HCT116 (cell line): ENCODE results near the gene PLA2G2D. TPM values are rescaled to one million over a fixed set of nuclear protein-coding genes. Genes with fewer than 3 reads are reported as not detected.

Experiments
- ATAC-seq: fragments of 200-7000 bp; cut with Tn5 transposase; 2 replicates; pipeline ENCODE4 v1.9.1; 2020; ENCODE audit warnings: mild to moderate bottlenecking, moderate library complexity
- BruUV-seq: library from RNA; stranded (reverse); fragments of 400-500 nt; replicated peaks from 2 replicates; lab custom pipeline; 2021; lab: Mats Ljungman, UMichigan
- CTCF ChIA-PET: fragments of 300-600 bp; sonication (Branson Sonifier 250); formaldehyde crosslinking; loops from one replicate; lab custom pipeline; 2021; ENCODE audit warnings: antibody characterized with exemption; lab: Charles Lee
- POLR2A ChIA-PET: fragments of 300-600, 350-600 bp; sonication (Branson Sonifier 250); formaldehyde crosslinking; loops from one replicate; lab custom pipeline; 2021; ENCODE audit warnings: antibody characterized with exemption; lab: Charles Lee
- RAD21 ChIA-PET, 2 experiments: fragments of 300-600 bp; sonication (Branson Sonifier 250); formaldehyde crosslinking; loops; one replicate each; lab custom pipeline; 2023; ENCODE audit warnings: low total read pairs in 2 of 2; ENCODE audit not compliant: uncharacterized antibody in 2 of 2, unreplicated experiment in 2 of 2, low non-redundant PET in 1 of 2; lab: Charles Lee
- DNase-seq: peaks from one replicate; pipeline ENCODE4 v3.0.0-alpha.2; 2010; ENCODE audit warnings: low read depth, low spot score
- H2AFZ ChIP-seq: fragments of 200-600 bp; shearing (Covaris generic), sonication (generic); 2 replicates; pipeline ENCODE4 v1.6.1; 2017; ENCODE audit warnings: low read depth, mixed run types, mixed read lengths, antibody characterized with exemption, low read length; ENCODE audit not compliant: poor library complexity, severe bottlenecking
- H3K27ac ChIP-seq: 2 replicates; pipeline ENCODE4 v1.5.1; 2012; ENCODE audit warnings: low read depth, low read length
- H3K27me3 ChIP-seq: fragments of 200-600 bp; sonication (generic); 2 replicates; pipeline ENCODE4 v1.6.1; 2016; ENCODE audit warnings: mixed run types, low read length, mixed read lengths; ENCODE audit not compliant: insufficient read depth
- H3K36me3 ChIP-seq, 2 experiments: fragments of 200-500 bp in 1 of 2; fragments of 200-600 bp in 1 of 2; sonication (Bioruptor generic) in 1 of 2; sonication (generic) in 1 of 2; 2 replicates each; pipeline versions ENCODE4 v1.5.1 to v1.6.1; 2014 to 2016; ENCODE audit warnings: low read length in 2 of 2, inconsistent platforms in 1 of 2, mixed read lengths in 1 of 2, mixed run types in 1 of 2; ENCODE audit not compliant: insufficient read depth in 2 of 2, control insufficient read depth in 1 of 2
- H3K4me1 ChIP-seq, 2 experiments: fragments of 200-600 bp in 1 of 2; sonication (generic) in 1 of 2; 2 replicates each; pipeline versions ENCODE4 v1.5.1 to v1.6.1; 2012 to 2017; ENCODE audit warnings: low read length in 2 of 2, inconsistent platforms in 1 of 2, mild to moderate bottlenecking in 1 of 2, mixed read lengths in 1 of 2, mixed run types in 1 of 2, moderate library complexity in 1 of 2; ENCODE audit not compliant: insufficient read depth in 2 of 2, control insufficient read depth in 1 of 2
- H3K4me2 ChIP-seq: fragments of 200-600 bp; sonication (generic); 2 replicates; pipeline ENCODE4 v1.6.1; 2017; ENCODE audit warnings: mixed run types, low read length, mixed read lengths
- H3K4me3 ChIP-seq, 2 experiments: fragments of 200-600 bp in 1 of 2; sonication (generic) in 1 of 2; replicated peaks in 1 of 2; 2 replicates each; pipeline ENCODE4 v1.5.1; 2011 to 2016; ENCODE audit warnings: low read length in 2 of 2, control low read depth in 1 of 2, low read depth in 1 of 2, mild to moderate bottlenecking in 1 of 2, mixed read lengths in 1 of 2, mixed run types in 1 of 2
- H3K79me2 ChIP-seq: fragments of 200-600 bp; sonication (generic); 2 replicates; pipeline ENCODE4 v1.6.1; 2017; ENCODE audit warnings: mild to moderate bottlenecking, mixed run types, low read length, moderate library complexity, mixed read lengths; ENCODE audit not compliant: insufficient read depth
- H3K9ac ChIP-seq: fragments of 200-600 bp; sonication (generic); 2 replicates; pipeline ENCODE4 v1.6.1; 2016; ENCODE audit warnings: low read length, mixed read lengths
- H3K9me2 ChIP-seq: fragments of 200-600 bp; sonication (generic), shearing (Covaris generic); 2 replicates; pipeline ENCODE4 v1.6.1; 2017; ENCODE audit warnings: mixed run types, mild to moderate bottlenecking, moderate library complexity; ENCODE audit not compliant: insufficient read depth
- H3K9me3 ChIP-seq, 2 experiments: fragments of 200-500 bp in 1 of 2; fragments of 200-600 bp in 1 of 2; sonication (Bioruptor generic) in 1 of 2; sonication (generic) in 1 of 2; 2 replicates each; pipeline ENCODE4 v1.6.1; 2014 to 2017; ENCODE audit warnings: low read length in 2 of 2, mixed read lengths in 2 of 2, inconsistent platforms in 1 of 2, low read depth in 1 of 2, mild to moderate bottlenecking in 1 of 2, mixed run types in 1 of 2, moderate library complexity in 1 of 2; ENCODE audit not compliant: control insufficient read depth in 1 of 2, insufficient read depth in 1 of 2
- H4K20me1 ChIP-seq: fragments of 200-600 bp; sonication (generic), shearing (Covaris generic); 2 replicates; pipeline ENCODE4 v1.6.1; 2017; ENCODE audit warnings: mixed run types, mild to moderate bottlenecking, moderate library complexity; ENCODE audit not compliant: insufficient read depth
- ATF3 ChIP-seq: IDR thresholded peaks from 2 replicates; pipeline ENCODE4 v1.6.1; 2012
- EGR1 ChIP-seq: IDR thresholded peaks from 2 replicates; pipeline ENCODE4 v1.6.1; 2012; ENCODE audit warnings: low read depth
- ELF1 ChIP-seq: IDR thresholded peaks from 2 replicates; pipeline ENCODE4 v1.6.1; 2012; ENCODE audit warnings: low read depth, borderline replicate concordance
- EZH2phosphoT487 ChIP-seq: fragments of 200-600 bp; IDR thresholded peaks from 2 replicates; pipeline ENCODE4 v1.6.1; 2018; ENCODE audit warnings: antibody characterized with exemption, borderline replicate concordance
- FOSL1 ChIP-seq: IDR thresholded peaks from 2 replicates; pipeline ENCODE4 v1.6.1; 2012; ENCODE audit warnings: low read depth
- JUND ChIP-seq: IDR thresholded peaks from 2 replicates; pipeline ENCODE4 v1.6.1; 2012
- POLR2A ChIP-seq: IDR thresholded peaks from 2 replicates; pipeline ENCODE4 v1.7.0; 2011; ENCODE audit warnings: borderline replicate concordance; ENCODE audit not compliant: insufficient read depth, insufficient read length; ENCODE audit errors: extremely low read depth
- POLR2AphosphoS5 ChIP-seq: IDR thresholded peaks from 2 replicates; pipeline ENCODE4 v1.6.1; 2011; ENCODE audit warnings: mild to moderate bottlenecking, low read depth, low read length, moderate library complexity
- RAD21 ChIP-seq: IDR thresholded peaks from 2 replicates; pipeline ENCODE4 v1.6.1; 2012; ENCODE audit warnings: low read depth, mild to moderate bottlenecking
- SIN3A ChIP-seq: IDR thresholded peaks from 2 replicates; pipeline ENCODE4 v1.6.1; 2012; ENCODE audit warnings: low read depth
- SRF ChIP-seq: IDR thresholded peaks from 2 replicates; pipeline ENCODE4 v1.6.1; 2012; ENCODE audit warnings: low read depth
- YY1 ChIP-seq: IDR thresholded peaks from 2 replicates; pipeline ENCODE4 v1.6.1; 2011; ENCODE audit warnings: low read length, low read depth, moderate library complexity, mild to moderate bottlenecking; ENCODE audit not compliant: insufficient replicate concordance; ENCODE audit errors: extremely low read depth
- ZFX ChIP-seq: fragments of 450-650 bp; IDR thresholded peaks from 2 replicates; pipeline ENCODE4 v1.6.1; 2017
- intact Hi-C: fragments of 100-400 bp; cut with micrococcal nuclease; formaldehyde crosslinking; loops from 2 replicates; pipeline ENCODE4 v1.10.0; 2022
- total RNA-seq: library from RNA; stranded (reverse); gene quantifications from one replicate; pipeline ENCODE4 v1.2.1, GENCODE V29; 2021; ENCODE audit not compliant: unreplicated experiment
- TF ChIP-seq, protein P1 (sequence below), 3 experiments: fragments of 200-600 bp in 1 of 3; sonication (generic) in 1 of 3; IDR thresholded peaks in 2 of 3; conservative IDR thresholded peaks in 1 of 3; 2 replicates each; pipeline ENCODE4 v1.5.1; 2012 to 2017; ENCODE audit warnings: low read depth in 2 of 3, low read length in 2 of 3, antibody characterized with exemption in 1 of 3, borderline replicate concordance in 1 of 3, control low read depth in 1 of 3, mild to moderate bottlenecking in 1 of 3, mixed read lengths in 1 of 3, mixed run types in 1 of 3, moderate library complexity in 1 of 3; ENCODE audit not compliant: insufficient read depth in 1 of 3
- TF ChIP-seq, protein P2 (sequence below): IDR thresholded peaks from 2 replicates; pipeline ENCODE4 v1.6.1; 2012
- TF ChIP-seq, protein P3 (sequence below): IDR thresholded peaks from 2 replicates; pipeline ENCODE4 v1.6.1; 2011; ENCODE audit warnings: mild to moderate bottlenecking, low read length, moderate library complexity; ENCODE audit not compliant: insufficient replicate concordance; ENCODE audit errors: extremely low read depth

PLA2G2D gene
- total RNA-seq, 1 experiment from 2014 or later, result not detected

- BruUV-seq, result no TSS peak
- H3K9ac ChIP-seq, result no peak overlapping the region
- peaks cover 0 to 25% of the 10 kb centered on the region in 2 experiments; a peak in 2 of 4 replicates for H3K4me1 ChIP-seq
- TF ChIP-seq ZFX (no peak), EGR1 (no peak), SRF (no peak), EZH2phosphoT487 (no peak), ELF1 (no peak), POLR2A (no peak), ATF3 (no peak), POLR2AphosphoS5 (no peak), SIN3A (no peak), JUND (no peak), RAD21 (no peak), YY1 (no peak), FOSL1 (no peak)
- TF ChIP-seq, protein P1, sequence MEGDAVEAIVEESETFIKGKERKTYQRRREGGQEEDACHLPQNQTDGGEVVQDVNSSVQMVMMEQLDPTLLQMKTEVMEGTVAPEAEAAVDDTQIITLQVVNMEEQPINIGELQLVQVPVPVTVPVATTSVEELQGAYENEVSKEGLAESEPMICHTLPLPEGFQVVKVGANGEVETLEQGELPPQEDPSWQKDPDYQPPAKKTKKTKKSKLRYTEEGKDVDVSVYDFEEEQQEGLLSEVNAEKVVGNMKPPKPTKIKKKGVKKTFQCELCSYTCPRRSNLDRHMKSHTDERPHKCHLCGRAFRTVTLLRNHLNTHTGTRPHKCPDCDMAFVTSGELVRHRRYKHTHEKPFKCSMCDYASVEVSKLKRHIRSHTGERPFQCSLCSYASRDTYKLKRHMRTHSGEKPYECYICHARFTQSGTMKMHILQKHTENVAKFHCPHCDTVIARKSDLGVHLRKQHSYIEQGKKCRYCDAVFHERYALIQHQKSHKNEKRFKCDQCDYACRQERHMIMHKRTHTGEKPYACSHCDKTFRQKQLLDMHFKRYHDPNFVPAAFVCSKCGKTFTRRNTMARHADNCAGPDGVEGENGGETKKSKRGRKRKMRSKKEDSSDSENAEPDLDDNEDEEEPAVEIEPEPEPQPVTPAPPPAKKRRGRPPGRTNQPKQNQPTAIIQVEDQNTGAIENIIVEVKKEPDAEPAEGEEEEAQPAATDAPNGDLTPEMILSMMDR (IDR thresholded peaks at IDR 0.05 in 2 of 3, conservative IDR thresholded peaks at IDR 0.05 in 1 of 3; ENCODE audit: borderline replicate concordance in 1 of 3, insufficient read depth in 1 of 3, low read depth in 2 of 3, low read length in 2 of 3), result no peak
- TF ChIP-seq, protein P2, sequence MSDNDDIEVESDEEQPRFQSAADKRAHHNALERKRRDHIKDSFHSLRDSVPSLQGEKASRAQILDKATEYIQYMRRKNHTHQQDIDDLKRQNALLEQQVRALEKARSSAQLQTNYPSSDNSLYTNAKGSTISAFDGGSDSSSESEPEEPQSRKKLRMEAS, result no peak
- TF ChIP-seq, protein P3, sequence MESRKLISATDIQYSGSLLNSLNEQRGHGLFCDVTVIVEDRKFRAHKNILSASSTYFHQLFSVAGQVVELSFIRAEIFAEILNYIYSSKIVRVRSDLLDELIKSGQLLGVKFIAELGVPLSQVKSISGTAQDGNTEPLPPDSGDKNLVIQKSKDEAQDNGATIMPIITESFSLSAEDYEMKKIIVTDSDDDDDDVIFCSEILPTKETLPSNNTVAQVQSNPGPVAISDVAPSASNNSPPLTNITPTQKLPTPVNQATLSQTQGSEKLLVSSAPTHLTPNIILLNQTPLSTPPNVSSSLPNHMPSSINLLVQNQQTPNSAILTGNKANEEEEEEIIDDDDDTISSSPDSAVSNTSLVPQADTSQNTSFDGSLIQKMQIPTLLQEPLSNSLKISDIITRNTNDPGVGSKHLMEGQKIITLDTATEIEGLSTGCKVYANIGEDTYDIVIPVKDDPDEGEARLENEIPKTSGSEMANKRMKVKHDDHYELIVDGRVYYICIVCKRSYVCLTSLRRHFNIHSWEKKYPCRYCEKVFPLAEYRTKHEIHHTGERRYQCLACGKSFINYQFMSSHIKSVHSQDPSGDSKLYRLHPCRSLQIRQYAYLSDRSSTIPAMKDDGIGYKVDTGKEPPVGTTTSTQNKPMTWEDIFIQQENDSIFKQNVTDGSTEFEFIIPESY, result no peak
- H3K9me2 ChIP-seq, result no peaks in the 10 kb centered on the region
- no peaks in the 10 kb centered on the region for H3K27me3 ChIP-seq
- H3K4me2 ChIP-seq, result no peak overlapping the region
- no peaks in the 10 kb centered on the region for H3K36me3 ChIP-seq
- H3K4me3 ChIP-seq, result no peak overlapping the region
- H3K79me2 ChIP-seq, result no peaks in the 10 kb centered on the region
- CTCF ChIA-PET, result no interaction called here
- H2AFZ ChIP-seq, result no peak overlapping the region
- intact Hi-C loops, result no loop called here
- no peak overlapping the region for H3K27ac ChIP-seq
- ATAC-seq (no peak), DNase-seq (no peak)
- RAD21 ChIA-PET, result no interaction called here
- no peaks in the 10 kb centered on the region for H3K9me3 ChIP-seq
- no peaks in the 10 kb centered on the region for H4K20me1 ChIP-seq
- POLR2A ChIA-PET, result no interaction called here
Measured at GRCh38 chr1:20111452-20111851, 7.9 kb downstream of the PLA2G2D start.
